Peyer's patch (tissue), 4 donors: ENCODE measurements around the gene ST8SIA3.

Experiments used
- POLR2A ChIP-seq, 2 donors: fragments of 450-650 bp; IDR thresholded peaks; one replicate each; pipeline ENCODE4 v1.5.1; 2017; ENCODE audit warnings: antibody characterized with exemption in 2 of 2, mild to moderate bottlenecking in 2 of 2, moderate library complexity in 2 of 2
- TF ChIP-seq, protein P1 (sequence below), 6 experiments: fragments of 450-650 bp in 4 of 6; fragments of 200-600 bp in 2 of 6; sonication (generic) in 1 of 6; IDR thresholded peaks; one replicate each; pipeline ENCODE4 v1.5.1; 2017 to 2019; ENCODE audit warnings: antibody characterized with exemption in 6 of 6, mild to moderate bottlenecking in 3 of 6, moderate library complexity in 1 of 6

DNA sequence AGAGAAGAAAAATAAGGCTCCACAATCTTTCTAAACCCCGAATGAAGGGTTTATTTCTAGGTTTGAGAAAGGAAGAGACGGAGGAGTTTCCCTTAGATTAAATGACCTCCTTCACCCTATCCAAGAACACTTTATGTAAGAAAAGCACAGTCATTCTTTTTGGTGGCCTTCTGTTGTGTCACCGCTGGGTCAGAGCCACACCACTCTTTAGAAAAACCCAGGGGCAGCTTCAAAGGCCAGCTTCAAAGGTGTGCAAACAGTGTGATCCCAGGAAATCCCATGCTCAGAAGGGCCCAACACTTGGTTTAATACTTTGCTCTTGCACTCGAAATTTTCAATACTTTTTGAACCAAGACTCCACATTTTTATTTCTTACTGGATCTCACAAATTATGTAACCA lies 7.1 kb downstream of the ST8SIA3 start:
- TF ChIP-seq, protein P1, sequence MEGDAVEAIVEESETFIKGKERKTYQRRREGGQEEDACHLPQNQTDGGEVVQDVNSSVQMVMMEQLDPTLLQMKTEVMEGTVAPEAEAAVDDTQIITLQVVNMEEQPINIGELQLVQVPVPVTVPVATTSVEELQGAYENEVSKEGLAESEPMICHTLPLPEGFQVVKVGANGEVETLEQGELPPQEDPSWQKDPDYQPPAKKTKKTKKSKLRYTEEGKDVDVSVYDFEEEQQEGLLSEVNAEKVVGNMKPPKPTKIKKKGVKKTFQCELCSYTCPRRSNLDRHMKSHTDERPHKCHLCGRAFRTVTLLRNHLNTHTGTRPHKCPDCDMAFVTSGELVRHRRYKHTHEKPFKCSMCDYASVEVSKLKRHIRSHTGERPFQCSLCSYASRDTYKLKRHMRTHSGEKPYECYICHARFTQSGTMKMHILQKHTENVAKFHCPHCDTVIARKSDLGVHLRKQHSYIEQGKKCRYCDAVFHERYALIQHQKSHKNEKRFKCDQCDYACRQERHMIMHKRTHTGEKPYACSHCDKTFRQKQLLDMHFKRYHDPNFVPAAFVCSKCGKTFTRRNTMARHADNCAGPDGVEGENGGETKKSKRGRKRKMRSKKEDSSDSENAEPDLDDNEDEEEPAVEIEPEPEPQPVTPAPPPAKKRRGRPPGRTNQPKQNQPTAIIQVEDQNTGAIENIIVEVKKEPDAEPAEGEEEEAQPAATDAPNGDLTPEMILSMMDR (IDR thresholded peaks at IDR 0.05), result no peak
- no peak for TF ChIP-seq POLR2A (IDR thresholded peaks at IDR 0.05)
